ENCODE data around the gene TUBG2. TPM values are rescaled to one million over a fixed set of nuclear protein-coding genes. Genes with fewer than 3 reads are reported as not detected.

Gene TUBG2
- polyA plus RNA-seq, 1 donor (not counting 4 experiments of a cell fraction or from before 2014, with no cell fraction given), result 14.5 TPM

- H2AFZ ChIP-seq (ENCODE audit: control insufficient read depth, low read length), result no peak overlapping the region
- H3K4me1 ChIP-seq (ENCODE audit: control insufficient read depth, extremely low read depth, insufficient read depth, low read length), result peaks cover 29% of the 10 kb centered on the region
- peak; percentile 94 for FAIRE-seq
- no peak overlapping the region for H3K9ac ChIP-seq (ENCODE audit: control insufficient read depth, extremely low read depth, insufficient read depth, low read length)
- H3K36me3 ChIP-seq (ENCODE audit: control insufficient read depth in 2 of 2, extremely low read depth in 1 of 2, insufficient read depth in 2 of 2, low read length in 2 of 2), result peaks cover 25 to 35% of the 10 kb centered on the region in 2 experiments
- H3K27ac ChIP-seq (ENCODE audit: control insufficient read depth, insufficient read depth, low read length), result peak overlapping the region; percentile 3
- H3K4me2 ChIP-seq (ENCODE audit: control insufficient read depth, extremely low read depth, insufficient read depth, low read depth, low read length), result peak overlapping the region; percentile 62
- H3K4me3 ChIP-seq (ENCODE audit: control insufficient read depth in 2 of 3, extremely low read depth in 1 of 3, insufficient read depth in 2 of 3, low read depth in 1 of 3, low read length in 3 of 3), result no peak overlapping the region
- dilution Hi-C loops (cut with MboI; ENCODE audit: extremely low pct_ligation_motif_present, low sequenced_read_pairs), result loop anchor here (10.0 kb wide), 1 partner anchor 63 kb away; the partner anchor contains the start of genes RETREG3 and TUBG1
- no peaks in the 10 kb centered on the region for H3K79me2 ChIP-seq (ENCODE audit: control insufficient read depth, insufficient read depth, low read length)
- no peaks in the 10 kb centered on the region for H3K9me3 ChIP-seq (ENCODE audit: control insufficient read depth, low read depth, low read length)
- H4K20me1 ChIP-seq (ENCODE audit: control insufficient read depth, extremely low read depth, insufficient read depth, low read length), result peaks cover 2% of the 10 kb centered on the region
- no peaks in the 10 kb centered on the region for H3K27me3 ChIP-seq (ENCODE audit: control insufficient read depth, extremely low read depth, insufficient read depth, low read length)
- no peak for DNase-seq (ENCODE audit: low read depth, low spot score)
- TF ChIP-seq CTCF (optimal IDR thresholded peaks at IDR 0.05 in 1 of 3, IDR thresholded peaks at IDR 0.05 in 1 of 3, conservative IDR thresholded peaks at IDR 0.05 in 1 of 3; ENCODE audit: extremely low read depth in 1 of 3, insufficient read depth in 2 of 3, low read length in 3 of 3) (no peak), EZH2 (IDR thresholded peaks at IDR 0.05; ENCODE audit: low read length) (no peak)
- H3K9me1 ChIP-seq (ENCODE audit: control insufficient read depth, extremely low read depth, insufficient read depth, low read length), result peaks cover 4% of the 10 kb centered on the region
Observed at GRCh38 chr17:42667088-42667951, 8.2 kb downstream of the TUBG2 start.

- Histone ChIP-seq H2AFZ (ENCODE audit: control insufficient read depth, low read length) (no peak overlapping the region), H3K9me1 (ENCODE audit: control insufficient read depth, extremely low read depth, insufficient read depth, low read length) (peaks cover 4% of the 10 kb centered on the region), H3K27ac (ENCODE audit: control insufficient read depth, insufficient read depth, low read length) (no peak overlapping the region), H3K79me2 (ENCODE audit: control insufficient read depth, insufficient read depth, low read length) (peaks cover under 1% of the 10 kb centered on the region), H3K36me3 (ENCODE audit: control insufficient read depth in 2 of 2, extremely low read depth in 1 of 2, insufficient read depth in 2 of 2, low read length in 2 of 2) (peaks cover 32 to 40% of the 10 kb centered on the region in 2 experiments), H3K4me1 (ENCODE audit: control insufficient read depth, extremely low read depth, insufficient read depth, low read length) (peaks cover 50% of the 10 kb centered on the region), H4K20me1 (ENCODE audit: control insufficient read depth, extremely low read depth, insufficient read depth, low read length) (peaks cover 6% of the 10 kb centered on the region), H3K27me3 (ENCODE audit: control insufficient read depth, extremely low read depth, insufficient read depth, low read length) (no peaks in the 10 kb centered on the region), H3K4me2 (ENCODE audit: control insufficient read depth, extremely low read depth, insufficient read depth, low read depth, low read length) (no peak overlapping the region), H3K4me3 (ENCODE audit: control insufficient read depth in 2 of 3, extremely low read depth in 1 of 3, insufficient read depth in 2 of 3, low read depth in 1 of 3, low read length in 3 of 3) (no peak overlapping the region), H3K9ac (ENCODE audit: control insufficient read depth, extremely low read depth, insufficient read depth, low read length) (no peak overlapping the region), H3K9me3 (ENCODE audit: control insufficient read depth, low read depth, low read length) (no peaks in the 10 kb centered on the region)
- no peak for FAIRE-seq
- TF ChIP-seq EZH2 (IDR thresholded peaks at IDR 0.05; ENCODE audit: low read length), result no peak
- TF ChIP-seq CTCF (optimal IDR thresholded peaks at IDR 0.05 in 1 of 3, IDR thresholded peaks at IDR 0.05 in 1 of 3, conservative IDR thresholded peaks at IDR 0.05 in 1 of 3; ENCODE audit: extremely low read depth in 1 of 3, insufficient read depth in 2 of 3, low read length in 3 of 3), result no peak
- dilution Hi-C loops (cut with MboI; ENCODE audit: extremely low pct_ligation_motif_present, low sequenced_read_pairs), result loop anchor here (10.0 kb wide), 1 partner anchor 65 kb away; the partner anchor contains the start of genes RETREG3 and TUBG1
- DNase-seq (ENCODE audit: low read depth, low spot score), result no peak
Observed at GRCh38 chr17:42669705-42669976, 10.6 kb downstream of the TUBG2 start.

Measured in keratinocyte (primary cell).